ENCODE data around the gene IL17C.

GRCh38 chr16:88619859-88620815, 18.2 kb upstream of the IL17C start:
- TF ChIP-seq, protein P1, sequence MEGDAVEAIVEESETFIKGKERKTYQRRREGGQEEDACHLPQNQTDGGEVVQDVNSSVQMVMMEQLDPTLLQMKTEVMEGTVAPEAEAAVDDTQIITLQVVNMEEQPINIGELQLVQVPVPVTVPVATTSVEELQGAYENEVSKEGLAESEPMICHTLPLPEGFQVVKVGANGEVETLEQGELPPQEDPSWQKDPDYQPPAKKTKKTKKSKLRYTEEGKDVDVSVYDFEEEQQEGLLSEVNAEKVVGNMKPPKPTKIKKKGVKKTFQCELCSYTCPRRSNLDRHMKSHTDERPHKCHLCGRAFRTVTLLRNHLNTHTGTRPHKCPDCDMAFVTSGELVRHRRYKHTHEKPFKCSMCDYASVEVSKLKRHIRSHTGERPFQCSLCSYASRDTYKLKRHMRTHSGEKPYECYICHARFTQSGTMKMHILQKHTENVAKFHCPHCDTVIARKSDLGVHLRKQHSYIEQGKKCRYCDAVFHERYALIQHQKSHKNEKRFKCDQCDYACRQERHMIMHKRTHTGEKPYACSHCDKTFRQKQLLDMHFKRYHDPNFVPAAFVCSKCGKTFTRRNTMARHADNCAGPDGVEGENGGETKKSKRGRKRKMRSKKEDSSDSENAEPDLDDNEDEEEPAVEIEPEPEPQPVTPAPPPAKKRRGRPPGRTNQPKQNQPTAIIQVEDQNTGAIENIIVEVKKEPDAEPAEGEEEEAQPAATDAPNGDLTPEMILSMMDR (conservative IDR thresholded peaks at IDR 0.05; ENCODE audit: low read depth, low read length) = no peak
- TF ChIP-seq EZH2 (IDR thresholded peaks at IDR 0.05; ENCODE audit: low read length, unreplicated experiment) = no peak
- no peak for TF ChIP-seq EZH2phosphoT487 (IDR thresholded peaks at IDR 0.05; ENCODE audit: borderline replicate concordance, low read length)
